Measurements from ENCODE around the gene DPP8. TPM values are rescaled to one million over a fixed set of nuclear protein-coding genes. Genes with fewer than 3 reads are reported as not detected.
"Not testable (repeated sequence)": the region's sequence is repeated elsewhere in the genome, so short reads cannot be mapped to it uniquely, and the experiment has no call there.

Gene DPP8
- 10 to 100 TPM; 25.8 to 26.4 TPM for total RNA-seq

- Mint-ChIP-seq H3K4me1 (peaks cover 36% of the 10 kb centered on the region), H3K9me3 (ENCODE audit: low read depth) (no peaks in the 10 kb centered on the region), H3K4me3 (peak within 1 kb of the TSS; percentile 91), H3K27ac (peak within 1 kb of the TSS; percentile 88), H3K36me3 (ENCODE audit: low read depth) (peaks cover 14% of the 10 kb centered on the region), H3K27me3 (no peaks in the 10 kb centered on the region)
- ATAC-seq (peak; percentile 97), DNase-seq (peak; percentile 97)
- POLR2A ChIA-PET: interaction anchor here (0.6 to 1.1 kb wide), 9 partner anchors 9 to 221 kb away, joined by 3 to 7 read pairs (median 4); partner anchors contain the start of genes HACD3, INTS14 and RNU5B-1
- CTCF ChIA-PET: interaction anchor here (0.7 to 1.6 kb wide), 7 partner anchors 11 to 97 kb away, joined by 3 to 6 read pairs (median 4); no protein-coding TSS in a partner anchor
- intact Hi-C loops (cut with DNase I, micrococcal nuclease): loop anchor here (1.0 to 2.0 kb wide), 13 partner anchors 13 to 988 kb away; partner anchors contain the start of genes HACD3 (in 2 of the 2), CLPX (in 1 of the 2), DENND4A (in 1 of the 2) and DIS3L (in 1 of the 2)
Measured at GRCh38 chr15:65516997-65517865, at the start of gene DPP8. TSS of gene DPP8 (minus strand) at chr15:65517689. CDS start at chr15:65512553, 5,136 bp downstream.

- ATAC-seq (no peak), DNase-seq (no peak)
- Mint-ChIP-seq H3K27me3 (no peaks in the 10 kb centered on the region), H3K36me3 (ENCODE audit: low read depth) (peaks cover 66% of the 10 kb centered on the region), H3K27ac (no peak overlapping the region), H3K4me1 (no peaks in the 10 kb centered on the region), H3K9me3 (ENCODE audit: low read depth) (no peaks in the 10 kb centered on the region), H3K4me3 (no peak overlapping the region)
- intact Hi-C loops (cut with DNase I, micrococcal nuclease): no loop called here
- ChIA-PET POLR2A (no interaction called here), CTCF (interaction anchor here (0.7 kb wide), 1 partner anchor 123 kb away, joined by 3 read pairs; no protein-coding TSS in a partner anchor)
Measured at GRCh38 chr15:65561934-65562333, 44.4 kb upstream of the DPP8 start.

GRCh38 chr15:65559941-65560340 is 42.5 kb upstream of the DPP8 start:
- Mint-ChIP-seq H3K4me3 (no peak overlapping the region), H3K36me3 (ENCODE audit: low read depth) (peaks cover 52% of the 10 kb centered on the region), H3K27me3 (no peaks in the 10 kb centered on the region), H3K9me3 (ENCODE audit: low read depth) (no peaks in the 10 kb centered on the region), H3K27ac (no peak overlapping the region), H3K4me1 (no peaks in the 10 kb centered on the region)
- intact Hi-C loops (cut with DNase I, micrococcal nuclease): no loop called here
- no peak for ATAC-seq
- DNase-seq: no peak
- POLR2A ChIA-PET: no interaction called here
- CTCF ChIA-PET: interaction anchor here (0.7 kb wide), 1 partner anchor 350 kb away, joined by 3 read pairs; no protein-coding TSS in a partner anchor

- no peak for ATAC-seq
- ChIA-PET POLR2A (no interaction called here), CTCF (interaction anchor here (0.6 to 0.7 kb wide), 2 partner anchors 52 to 350 kb away, joined by 3 read pairs; partner anchors contain the start of gene INTS14)
- no peaks in the 10 kb centered on the region for H3K9me3 Mint-ChIP-seq (ENCODE audit: low read depth)
- H3K27me3 Mint-ChIP-seq: no peaks in the 10 kb centered on the region
- no peak overlapping the region for H3K27ac Mint-ChIP-seq
- intact Hi-C loops (cut with DNase I, micrococcal nuclease): no loop called here
- H3K4me3 Mint-ChIP-seq: no peak overlapping the region
- H3K4me1 Mint-ChIP-seq: no peaks in the 10 kb centered on the region
- no peak for DNase-seq
- peaks cover 48% of the 10 kb centered on the region for H3K36me3 Mint-ChIP-seq (ENCODE audit: low read depth)
Measured at GRCh38 chr15:65558997-65559760, 41.7 kb upstream of the DPP8 start.

DNA sequence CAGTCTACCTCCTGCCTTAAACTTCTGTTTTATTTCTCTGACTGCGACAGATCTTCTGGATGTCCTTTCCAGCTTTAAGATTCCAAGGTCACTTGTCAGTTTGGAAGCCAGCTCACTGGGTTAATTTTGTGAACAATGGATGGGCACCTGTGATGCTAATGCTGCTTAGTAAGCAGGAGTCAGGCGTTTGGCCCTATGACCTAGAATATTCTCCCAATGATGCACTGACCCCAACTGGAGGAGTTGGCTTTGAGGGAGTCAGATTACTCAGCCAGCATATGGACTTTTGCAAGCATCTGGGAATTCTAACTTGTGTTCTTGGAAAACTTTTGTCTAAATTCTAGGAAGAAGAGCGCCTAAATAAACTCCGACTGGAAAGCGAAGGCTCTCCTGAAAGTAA is 40.8 kb upstream of the DPP8 start:
- CTCF ChIA-PET: interaction anchor here (0.6 kb wide), 1 partner anchor 10 kb away, joined by 3 read pairs; no protein-coding TSS in a partner anchor
- H3K27ac Mint-ChIP-seq: no peak overlapping the region
- no peak for ATAC-seq
- no peaks in the 10 kb centered on the region for H3K9me3 Mint-ChIP-seq (ENCODE audit: low read depth)
- DNase-seq: no peak
- no peaks in the 10 kb centered on the region for H3K27me3 Mint-ChIP-seq
- peaks cover 45% of the 10 kb centered on the region for H3K36me3 Mint-ChIP-seq (ENCODE audit: low read depth)
- intact Hi-C loops (cut with DNase I, micrococcal nuclease): no loop called here
- POLR2A ChIA-PET: no interaction called here
- no peak overlapping the region for H3K4me3 Mint-ChIP-seq
- no peaks in the 10 kb centered on the region for H3K4me1 Mint-ChIP-seq

DNA sequence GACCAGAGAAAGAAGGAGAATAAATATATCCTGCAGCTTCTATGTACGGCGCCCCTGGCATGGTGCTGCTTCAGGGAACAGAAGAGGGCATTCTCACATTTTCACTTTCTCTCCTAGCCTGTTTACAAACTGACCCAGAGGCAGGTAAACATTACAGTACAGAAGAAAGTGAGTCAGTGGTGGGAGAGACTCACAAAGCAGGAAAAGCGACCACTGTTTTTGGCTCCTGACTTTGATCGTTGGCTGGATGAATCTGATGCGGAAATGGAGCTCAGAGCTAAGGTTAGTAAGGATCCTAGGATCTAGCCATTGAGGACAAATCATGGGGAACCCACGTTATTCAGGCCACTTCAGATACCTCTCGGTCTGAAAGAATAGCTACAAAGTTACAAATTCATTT is 39.1 kb upstream of the DPP8 start:
- Mint-ChIP-seq H3K4me3 (no peak overlapping the region), H3K9me3 (ENCODE audit: low read depth) (no peaks in the 10 kb centered on the region), H3K36me3 (ENCODE audit: low read depth) (peaks cover 46% of the 10 kb centered on the region), H3K27ac (no peak overlapping the region), H3K27me3 (no peaks in the 10 kb centered on the region), H3K4me1 (no peaks in the 10 kb centered on the region)
- intact Hi-C loops (cut with DNase I, micrococcal nuclease): no loop called here
- POLR2A ChIA-PET: no interaction called here
- no peak for ATAC-seq
- CTCF ChIA-PET: interaction anchor here (0.6 to 0.8 kb wide), 2 partner anchors 9 to 155 kb away, joined by 3 read pairs; no protein-coding TSS in a partner anchor
- DNase-seq: no peak

DNA sequence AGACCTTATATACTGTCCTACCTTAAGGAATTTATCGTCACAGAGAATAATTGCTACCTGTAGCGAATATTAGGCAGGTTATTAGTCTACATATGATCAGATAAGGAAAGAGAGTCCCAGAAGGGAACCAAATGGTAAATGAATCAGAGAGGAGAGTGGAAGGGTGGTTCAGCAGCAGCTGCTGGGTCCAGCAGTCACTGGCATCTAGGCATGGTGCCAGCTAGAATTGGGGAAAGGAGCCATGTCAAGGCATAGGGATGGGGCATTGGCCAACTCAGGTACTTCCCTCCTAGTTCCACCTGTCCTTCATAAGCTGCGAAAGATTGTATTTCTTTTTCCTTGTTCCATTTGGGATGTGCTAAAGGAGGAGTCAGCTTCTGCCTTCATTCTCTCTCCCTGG is 36.2 kb upstream of the DPP8 start:
- H3K9me3 Mint-ChIP-seq (ENCODE audit: low read depth): no peaks in the 10 kb centered on the region
- CTCF ChIA-PET: interaction anchor here (0.7 kb wide), 2 partner anchors 85 to 394 kb away, joined by 3 read pairs; no protein-coding TSS in a partner anchor
- ATAC-seq: no peak
- POLR2A ChIA-PET: no interaction called here
- intact Hi-C loops (cut with DNase I, micrococcal nuclease): no loop called here
- no peak for DNase-seq
- peaks cover 33% of the 10 kb centered on the region for H3K36me3 Mint-ChIP-seq (ENCODE audit: low read depth)
- H3K4me3 Mint-ChIP-seq: no peak overlapping the region
- H3K27me3 Mint-ChIP-seq: no peaks in the 10 kb centered on the region
- peaks cover 18% of the 10 kb centered on the region for H3K4me1 Mint-ChIP-seq
- H3K27ac Mint-ChIP-seq: no peak overlapping the region

- DNase-seq; POLR2A ChIA-PET; ATAC-seq; H3K4me3 Mint-ChIP-seq; H3K27me3 Mint-ChIP-seq; H3K27ac Mint-ChIP-seq; intact Hi-C loops (cut with DNase I, micrococcal nuclease); H3K9me3 Mint-ChIP-seq (ENCODE audit: low read depth): not testable (repeated sequence)
- peaks cover 18% of the 10 kb centered on the region for H3K4me1 Mint-ChIP-seq
- CTCF ChIA-PET: interaction anchor here (0.7 to 1.2 kb wide), 2 partner anchors 19 to 86 kb away, joined by 3 read pairs; no protein-coding TSS in a partner anchor
- H3K36me3 Mint-ChIP-seq (ENCODE audit: low read depth): peaks cover 26% of the 10 kb centered on the region
Measured at GRCh38 chr15:65552851-65553250, 35.4 kb upstream of the DPP8 start.

GRCh38 chr15:65551183-65551582 is 33.7 kb upstream of the DPP8 start:
- CTCF ChIA-PET: interaction anchor here (0.6 kb wide), 1 partner anchor 84 kb away, joined by 3 read pairs; no protein-coding TSS in a partner anchor
- peaks cover 18% of the 10 kb centered on the region for H3K36me3 Mint-ChIP-seq (ENCODE audit: low read depth)
- H3K4me1 Mint-ChIP-seq: peaks cover 20% of the 10 kb centered on the region
- no peaks in the 10 kb centered on the region for H3K9me3 Mint-ChIP-seq (ENCODE audit: low read depth)
- H3K4me3 Mint-ChIP-seq: no peak overlapping the region
- intact Hi-C loops (cut with DNase I, micrococcal nuclease): no loop called here
- DNase-seq (no peak), ATAC-seq (no peak)
- POLR2A ChIA-PET: no interaction called here
- H3K27ac Mint-ChIP-seq: peak overlapping the region; percentile 27
- H3K27me3 Mint-ChIP-seq: no peaks in the 10 kb centered on the region

- intact Hi-C loops (cut with DNase I, micrococcal nuclease): no loop called here
- ChIA-PET CTCF (no interaction called here), POLR2A (no interaction called here)
- DNase-seq (no peak), ATAC-seq (peak; percentile 57)
- Mint-ChIP-seq H3K27me3 (no peaks in the 10 kb centered on the region), H3K36me3 (ENCODE audit: low read depth) (peaks cover 18% of the 10 kb centered on the region), H3K4me1 (peaks cover 20% of the 10 kb centered on the region), H3K4me3 (no peak overlapping the region), H3K27ac (peak overlapping the region; percentile 29), H3K9me3 (ENCODE audit: low read depth) (no peaks in the 10 kb centered on the region)
Measured at GRCh38 chr15:65550681-65551098, 33.2 kb upstream of the DPP8 start.

DNA sequence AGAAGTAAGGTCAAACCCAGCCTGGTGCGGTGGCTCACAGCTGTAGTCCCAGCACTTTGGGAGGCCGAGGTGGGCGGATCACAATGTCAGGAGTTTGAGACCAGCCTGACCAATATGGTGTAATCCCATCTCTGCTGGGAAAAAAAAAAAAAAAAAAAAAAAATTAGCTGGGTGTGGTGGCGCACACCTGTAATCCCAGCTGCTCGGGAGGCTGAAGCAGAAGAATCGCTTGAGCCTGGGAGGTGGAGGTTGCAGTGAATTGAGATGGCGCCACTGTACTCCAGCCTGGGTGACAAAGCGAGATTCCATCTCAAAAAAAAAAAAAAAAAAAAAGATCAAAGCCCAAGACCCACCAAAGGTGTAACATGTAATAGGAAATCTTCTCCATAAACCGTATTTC is 31.8 kb upstream of the DPP8 start:
- Mint-ChIP-seq H3K4me1 (peaks cover 20% of the 10 kb centered on the region), H3K36me3 (ENCODE audit: low read depth) (peaks cover 16% of the 10 kb centered on the region)
- H3K4me3 Mint-ChIP-seq; ATAC-seq; DNase-seq; H3K9me3 Mint-ChIP-seq (ENCODE audit: low read depth); H3K27me3 Mint-ChIP-seq; intact Hi-C loops (cut with DNase I, micrococcal nuclease); H3K27ac Mint-ChIP-seq: not testable (repeated sequence)
- ChIA-PET CTCF (interaction anchor here (0.7 to 1.1 kb wide), 2 partner anchors 10 to 706 kb away, joined by 3 to 6 read pairs; no protein-coding TSS in a partner anchor), POLR2A (interaction anchor here (0.6 kb wide), 1 partner anchor 148 kb away, joined by 4 read pairs; no protein-coding TSS in a partner anchor)

Data from activated CD4-positive, alpha-beta T cell treated with anti-CD3 and anti-CD28 coated beads for 36 hours (primary cell).